ENCODE measurements around the gene DDIT4.

DDIT4 gene

DNA sequence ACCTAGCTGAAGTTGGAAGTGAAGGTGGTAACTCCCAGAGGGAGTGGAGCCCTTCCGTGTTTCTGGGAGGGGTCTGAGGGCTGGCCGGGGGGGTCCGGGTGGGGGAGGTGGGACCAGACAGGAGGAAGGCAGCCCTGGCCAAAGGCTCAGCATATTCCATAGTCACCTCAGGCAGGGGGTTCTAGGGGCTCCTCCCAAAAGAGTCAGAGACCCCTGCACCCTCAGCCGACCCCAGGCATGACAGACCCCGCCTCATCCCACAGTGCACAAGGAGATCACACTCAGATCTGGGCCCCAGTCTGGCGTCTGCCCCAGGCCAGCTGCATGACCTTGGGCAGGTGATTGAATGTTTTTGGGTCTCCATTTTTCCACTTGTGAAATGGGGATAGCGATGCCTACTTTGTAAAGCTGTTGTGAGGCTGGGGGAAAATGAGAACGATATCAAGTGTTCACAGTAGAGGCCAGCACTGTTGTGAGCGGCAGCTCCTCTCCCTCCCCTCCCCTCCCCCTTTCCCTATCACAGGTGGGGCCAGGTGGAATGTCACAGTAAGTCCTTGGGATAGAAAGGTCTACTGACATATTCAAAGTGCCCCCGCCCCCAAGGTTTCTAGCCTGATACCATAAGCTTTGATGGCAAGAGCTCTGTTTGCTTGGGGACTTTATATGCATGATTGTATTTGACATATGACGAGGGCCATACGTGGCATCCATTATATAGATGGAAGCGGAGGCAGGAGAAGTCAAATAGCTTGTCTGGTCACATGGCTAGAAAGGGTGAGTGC is 47.7 kb downstream of the DDIT4 start:
- in situ Hi-C loops (cut with HindIII; ENCODE audit: low pct_ligation_motif_present, low pct_unique_long_range_greater_than_20kb, low sequenced_read_pairs), result loop anchor here (5.0 to 25.0 kb wide), 2 partner anchors 44 to 209 kb away; no protein-coding TSS in a partner anchor
- no peak for DNase-seq

DNA sequence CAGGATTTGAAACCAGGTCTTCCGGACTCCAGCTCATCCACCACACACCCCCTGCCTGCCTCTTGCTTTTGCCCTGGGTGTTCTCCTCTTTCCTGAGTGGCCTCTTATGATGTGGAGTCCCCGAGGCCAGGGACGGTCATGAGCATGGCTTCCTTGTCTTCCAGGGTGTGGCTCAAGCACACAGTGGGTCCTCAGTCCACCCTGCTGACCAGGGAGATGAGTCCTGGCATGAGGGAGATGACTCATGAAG is 48.2 kb downstream of the DDIT4 start:
- in situ Hi-C loops (cut with HindIII; ENCODE audit: low pct_ligation_motif_present, low pct_unique_long_range_greater_than_20kb, low sequenced_read_pairs), result loop anchor here (5.0 to 25.0 kb wide), 2 partner anchors 45 to 210 kb away; no protein-coding TSS in a partner anchor
- no peak for DNase-seq

DNA sequence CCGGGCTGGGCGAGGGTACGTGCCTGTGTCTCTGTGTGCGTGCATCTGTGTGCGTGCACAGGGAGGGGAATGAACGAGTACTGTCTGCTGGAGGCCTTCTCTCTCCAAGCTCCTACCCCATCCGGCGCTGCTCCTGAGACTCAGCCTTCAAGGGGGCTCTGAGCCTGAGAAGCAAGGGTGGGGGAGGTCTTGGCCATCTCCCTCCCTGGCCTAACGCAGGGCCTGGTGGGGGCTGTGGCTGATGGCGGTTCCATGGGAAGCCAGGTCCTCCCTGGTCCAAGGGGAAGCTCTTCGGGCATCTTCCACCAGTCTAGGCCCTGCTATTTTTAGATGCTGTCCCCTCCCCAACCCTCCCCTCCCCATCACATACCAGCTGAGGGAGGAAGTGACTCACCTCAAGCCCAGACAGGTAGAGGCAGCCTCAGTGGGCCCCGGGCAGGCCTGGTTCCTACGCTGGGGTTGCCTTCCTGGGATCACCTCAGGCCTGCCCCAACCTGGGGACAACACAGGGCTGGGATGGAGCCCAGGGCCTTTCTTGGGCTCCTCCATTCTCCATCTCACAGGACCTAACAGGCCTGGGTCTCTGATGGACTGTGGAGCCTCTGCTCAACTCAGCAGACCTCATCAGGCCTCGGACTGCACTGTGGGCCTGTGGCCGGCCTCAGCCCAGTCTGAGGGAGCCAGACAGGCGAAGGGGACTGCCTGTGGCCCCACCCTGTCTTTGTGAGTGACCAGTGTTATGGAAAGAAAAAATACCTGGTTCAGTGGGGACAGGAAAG is 48.7 kb downstream of the DDIT4 start:
- DNase-seq, result no peak

DNA sequence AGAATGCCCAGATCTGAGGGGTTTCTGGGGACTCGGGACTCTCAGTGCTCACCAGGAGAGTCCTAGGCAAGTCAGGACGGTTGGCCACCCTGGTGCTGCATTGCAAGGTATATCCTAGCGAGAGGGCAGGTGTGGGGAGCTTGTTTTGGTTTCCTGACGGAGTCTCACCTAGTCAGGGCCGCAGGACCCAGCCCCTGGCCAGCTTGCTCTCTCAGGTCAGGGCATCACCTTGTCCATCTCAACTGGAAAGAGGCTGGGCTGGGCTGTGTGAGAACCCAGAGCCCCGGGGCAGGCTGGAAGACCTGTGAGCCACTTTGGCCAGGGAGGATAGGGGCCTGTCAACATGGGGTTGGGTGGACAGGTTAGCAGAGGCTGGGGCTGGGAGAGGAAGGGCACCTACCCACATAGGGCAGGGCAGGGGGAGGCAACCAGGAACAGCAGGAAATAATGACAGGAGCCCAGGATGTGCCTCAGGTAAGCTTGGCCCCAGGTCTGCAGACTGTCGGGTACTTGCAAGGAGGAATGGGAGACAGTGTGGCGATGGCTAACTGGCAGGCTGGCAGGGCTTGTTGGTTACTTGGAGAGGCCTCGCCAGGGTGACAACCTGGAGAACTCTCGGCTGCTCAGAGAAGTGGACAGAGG is 49.5 kb downstream of the DDIT4 start:
- DNase-seq, result no peak
- in situ Hi-C loops (cut with HindIII; ENCODE audit: low pct_ligation_motif_present, low pct_unique_long_range_greater_than_20kb, low sequenced_read_pairs), result loop anchor here (5.0 to 25.0 kb wide), 2 partner anchors 46 to 211 kb away; no protein-coding TSS in a partner anchor

More for the DNA sequence above, 48.7 kb downstream of the DDIT4 start:
- in situ Hi-C loops (cut with HindIII; ENCODE audit: low pct_ligation_motif_present, low pct_unique_long_range_greater_than_20kb, low sequenced_read_pairs), result loop anchor here (5.0 to 25.0 kb wide), 2 partner anchors 45 to 210 kb away; no protein-coding TSS in a partner anchor

DNA sequence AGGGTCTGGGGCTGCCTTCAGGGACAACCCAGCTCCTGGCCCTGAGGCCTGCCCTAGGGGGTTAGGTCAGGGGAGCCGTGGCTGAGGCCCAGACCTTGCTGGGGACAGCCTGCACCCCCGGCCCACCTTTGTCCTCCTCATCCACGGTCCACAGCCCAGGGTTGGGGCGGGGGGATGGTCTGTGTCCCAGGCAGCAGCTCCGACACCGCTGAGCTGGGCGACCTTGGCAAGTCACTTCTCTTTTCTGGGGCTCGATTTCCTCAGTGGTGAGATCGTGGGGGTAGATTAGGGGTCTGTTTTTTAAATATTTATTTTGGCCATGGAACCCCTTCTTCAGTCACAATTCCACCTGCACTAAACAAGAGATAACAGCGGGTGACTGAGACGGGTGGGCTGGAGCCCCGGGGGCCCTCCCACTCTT is 50.1 kb downstream of the DDIT4 start:
- DNase-seq, result no peak
- in situ Hi-C loops (cut with HindIII; ENCODE audit: low pct_ligation_motif_present, low pct_unique_long_range_greater_than_20kb, low sequenced_read_pairs), result loop anchor here (5.0 to 25.0 kb wide), 2 partner anchors 46 to 211 kb away; no protein-coding TSS in a partner anchor
